HEK293 (cell line): ENCODE results near the gene YPEL4.

Experiments used
- CTCF ChIA-PET: fragments of 350-600 bp; formaldehyde crosslinking; extraction: SDS; loops from one replicate; lab custom pipeline; 2021; ENCODE audit warnings: antibody characterized with exemption; lab: Yijun Ruan, JAX
- POLR2A ChIA-PET: fragments of 300-600 bp; formaldehyde crosslinking; extraction: SDS; loops from one replicate; lab custom pipeline; 2020; ENCODE audit warnings: antibody characterized with exemption, inconsistent platforms; lab: Yijun Ruan, JAX
- H3K27ac ChIP-seq: fragments of 200-500 bp; sonication (Bioruptor generic); 2 replicates; pipeline ENCODE4 v1.5.1; 2014; ENCODE audit warnings: low read depth, low read length, control low read depth, inconsistent platforms; ENCODE audit errors: extremely low read depth
- H3K36me3 ChIP-seq, 2 experiments: fragments of 200-500 bp in 1 of 2; sonication (Bioruptor generic) in 1 of 2; 1 replicate in 1 of 2; 2 replicates in 1 of 2; pipeline ENCODE4 v1.5.1; 2014 to 2017; ENCODE audit warnings: inconsistent platforms in 2 of 2, low read length in 2 of 2; ENCODE audit not compliant: control insufficient read depth in 2 of 2, insufficient read depth in 1 of 2
- H3K4me1 ChIP-seq: fragments of 200-500 bp; sonication (Bioruptor generic); 2 replicates; pipeline ENCODE4 v1.5.1; 2014; ENCODE audit warnings: mild to moderate bottlenecking, low read length, inconsistent platforms; ENCODE audit not compliant: control insufficient read depth, insufficient read depth
- H3K4me3 ChIP-seq: 2 replicates; pipeline ENCODE4 v1.5.1; 2011; ENCODE audit warnings: low read depth, mild to moderate bottlenecking, control low read depth, low read length, moderate library complexity
- H3K9me3 ChIP-seq: fragments of 200-500 bp; sonication (Bioruptor generic); 2 replicates; pipeline ENCODE4 v1.5.1; 2014; ENCODE audit warnings: low read depth, low read length, inconsistent platforms; ENCODE audit not compliant: control insufficient read depth, insufficient read depth
- BCL11B ChIP-seq: fragments of 450-650 bp; formaldehyde crosslinking; IDR thresholded peaks from 2 replicates; pipeline ENCODE4 v1.5.1; 2016; ENCODE audit warnings: low read depth, missing biosample characterization, missing genetic modification characterization
- EGR2 ChIP-seq: fragments of 450-650 bp; formaldehyde crosslinking; IDR thresholded peaks from 2 replicates; pipeline ENCODE4 v1.5.1; 2016; ENCODE audit warnings: low read depth, missing biosample characterization, missing genetic modification characterization
- GLIS2 ChIP-seq: fragments of 450-650 bp; formaldehyde crosslinking; IDR thresholded peaks from 2 replicates; pipeline ENCODE4 v1.5.1; 2016; ENCODE audit warnings: missing biosample characterization, missing genetic modification characterization
- PATZ1 ChIP-seq: fragments of 450-650 bp; formaldehyde crosslinking; IDR thresholded peaks from 2 replicates; pipeline ENCODE4 v1.5.1; 2016; ENCODE audit warnings: missing biosample characterization, missing genetic modification characterization
- ZBTB10 ChIP-seq: fragments of 450-650 bp; formaldehyde crosslinking; IDR thresholded peaks from 2 replicates; pipeline ENCODE4 v1.5.1; 2016; ENCODE audit warnings: missing biosample characterization, missing genetic modification characterization
- ZFHX2 ChIP-seq: fragments of 450-650 bp; formaldehyde crosslinking; conservative IDR thresholded peaks from 2 replicates; pipeline ENCODE4 v1.5.1; 2016; ENCODE audit warnings: missing biosample characterization, missing genetic modification characterization
- ZIC2 ChIP-seq: fragments of 450-650 bp; formaldehyde crosslinking; IDR thresholded peaks from 2 replicates; pipeline ENCODE4 v1.5.1; 2016; ENCODE audit warnings: missing biosample characterization, missing genetic modification characterization
- ZNF138 ChIP-seq: fragments of 450-650 bp; formaldehyde crosslinking; IDR thresholded peaks from 2 replicates; pipeline ENCODE4 v1.5.1; 2016; ENCODE audit warnings: missing biosample characterization, missing genetic modification characterization, borderline replicate concordance
- ZNF155 ChIP-seq: fragments of 450-650 bp; formaldehyde crosslinking; IDR thresholded peaks from 2 replicates; pipeline ENCODE4 v1.5.1; 2016; ENCODE audit warnings: missing biosample characterization, missing genetic modification characterization
- ZNF280C ChIP-seq: fragments of 450-650 bp; formaldehyde crosslinking; IDR thresholded peaks from 2 replicates; pipeline ENCODE4 v1.5.1; 2016; ENCODE audit warnings: missing biosample characterization, missing genetic modification characterization
- ZNF335 ChIP-seq: fragments of 450-650 bp; formaldehyde crosslinking; conservative IDR thresholded peaks from 2 replicates; pipeline ENCODE4 v1.5.1; 2016; ENCODE audit warnings: missing biosample characterization, missing genetic modification characterization
- ZNF391 ChIP-seq: fragments of 450-650 bp; formaldehyde crosslinking; IDR thresholded peaks from 2 replicates; pipeline ENCODE4 v1.5.1; 2016; ENCODE audit warnings: low read depth, missing biosample characterization, missing genetic modification characterization, borderline replicate concordance
- ZNF48 ChIP-seq: fragments of 450-650 bp; formaldehyde crosslinking; IDR thresholded peaks from 2 replicates; pipeline ENCODE4 v1.5.1; 2016; ENCODE audit warnings: missing biosample characterization, missing genetic modification characterization
- ZNF529 ChIP-seq: fragments of 450-650 bp; formaldehyde crosslinking; IDR thresholded peaks from 2 replicates; pipeline ENCODE4 v1.5.1; 2017; ENCODE audit warnings: missing genetic modification characterization, missing biosample characterization; ENCODE audit not compliant: insufficient replicate concordance
- ZNF548 ChIP-seq: fragments of 450-650 bp; formaldehyde crosslinking; IDR thresholded peaks from 2 replicates; pipeline ENCODE4 v1.5.1; 2016; ENCODE audit warnings: missing biosample characterization, missing genetic modification characterization
- TF ChIP-seq, protein P1 (sequence below): fragments of 450-650 bp; formaldehyde crosslinking; IDR thresholded peaks from 2 replicates; pipeline ENCODE4 v1.5.1; 2017; ENCODE audit warnings: missing biosample characterization, missing genetic modification characterization
- TF ChIP-seq, protein P2 (sequence below): fragments of 450-650 bp; formaldehyde crosslinking; IDR thresholded peaks from 2 replicates; pipeline ENCODE4 v1.5.1; 2017; ENCODE audit warnings: missing biosample characterization, missing genetic modification characterization

The YPEL4 gene

DNA sequence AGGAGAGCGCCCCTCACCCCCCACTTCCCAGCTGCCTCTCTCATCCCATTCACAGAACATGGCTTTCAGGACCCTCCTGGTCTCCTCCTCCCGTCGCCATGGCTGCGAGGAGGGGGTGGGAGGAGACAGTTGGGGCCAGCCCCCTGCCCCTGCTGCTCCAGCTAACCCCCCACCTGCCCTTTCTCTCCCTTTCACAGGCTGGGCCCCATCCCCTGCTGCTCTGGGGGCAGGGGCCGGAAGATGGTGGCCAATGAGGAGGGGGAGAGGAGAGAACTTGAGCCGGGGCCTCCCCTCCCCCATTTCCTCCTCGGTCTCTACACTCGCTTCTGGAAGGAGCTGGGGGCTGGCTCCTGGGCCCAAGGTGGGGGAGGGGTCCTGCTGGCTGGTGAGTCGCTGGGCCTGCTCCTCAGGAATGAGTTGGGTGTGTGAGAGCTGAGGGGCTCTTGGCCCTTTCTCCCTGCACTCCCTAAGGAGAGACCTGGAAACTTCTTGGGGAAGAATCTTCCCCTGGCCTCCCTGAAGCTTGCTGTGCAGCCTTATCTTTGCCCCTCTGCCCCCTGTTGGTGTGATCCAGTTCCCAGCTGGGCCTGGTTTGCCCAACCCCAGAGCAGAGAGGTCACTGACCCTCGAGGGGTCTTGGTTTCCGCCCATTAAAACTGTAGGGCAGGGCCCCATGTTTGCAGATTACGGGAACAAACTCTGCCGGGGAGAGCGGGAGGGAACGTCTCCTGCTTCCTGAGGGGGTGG, 10.2 kb downstream of the YPEL4 start (continued):
- TF ChIP-seq, protein P1, sequence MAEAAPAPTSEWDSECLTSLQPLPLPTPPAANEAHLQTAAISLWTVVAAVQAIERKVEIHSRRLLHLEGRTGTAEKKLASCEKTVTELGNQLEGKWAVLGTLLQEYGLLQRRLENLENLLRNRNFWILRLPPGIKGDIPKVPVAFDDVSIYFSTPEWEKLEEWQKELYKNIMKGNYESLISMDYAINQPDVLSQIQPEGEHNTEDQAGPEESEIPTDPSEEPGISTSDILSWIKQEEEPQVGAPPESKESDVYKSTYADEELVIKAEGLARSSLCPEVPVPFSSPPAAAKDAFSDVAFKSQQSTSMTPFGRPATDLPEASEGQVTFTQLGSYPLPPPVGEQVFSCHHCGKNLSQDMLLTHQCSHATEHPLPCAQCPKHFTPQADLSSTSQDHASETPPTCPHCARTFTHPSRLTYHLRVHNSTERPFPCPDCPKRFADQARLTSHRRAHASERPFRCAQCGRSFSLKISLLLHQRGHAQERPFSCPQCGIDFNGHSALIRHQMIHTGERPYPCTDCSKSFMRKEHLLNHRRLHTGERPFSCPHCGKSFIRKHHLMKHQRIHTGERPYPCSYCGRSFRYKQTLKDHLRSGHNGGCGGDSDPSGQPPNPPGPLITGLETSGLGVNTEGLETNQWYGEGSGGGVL (tag by site-specific recombination): peak; percentile 85
- TF ChIP-seq ZIC2 (tag by site-specific recombination) (peak; percentile 91), ZNF280C (tag by site-specific recombination) (no peak)

- no peaks in the 10 kb centered on the region; the same call in 1 of the 2 replicates for H3K4me1 ChIP-seq
- TF ChIP-seq ZNF155 (tag by site-specific recombination) (no peak), BCL11B (tag by site-specific recombination) (no peak), ZNF391 (tag by site-specific recombination) (0 out of 2 replicates have a peak, but pooled peaks have one; percentile 27), ZBTB10 (peak; percentile 75), ZNF548 (no peak), PATZ1 (tag by site-specific recombination) (peak; percentile 62), ZNF529 (tag by site-specific recombination) (no peak), ZNF48 (tag by site-specific recombination) (no peak), GLIS2 (tag by site-specific recombination) (peak; percentile 53; the same call in 1 of the 2 replicates), ZNF138 (tag by site-specific recombination) (no peak), ZFHX2 (tag by site-specific recombination) (peak; percentile 86), EGR2 (tag by site-specific recombination) (peak; percentile 72; the same call in 1 of the 2 replicates), ZNF335 (tag by site-specific recombination) (0 out of 2 replicates have a peak, but pooled peaks have one; percentile 10)
- TF ChIP-seq, protein P2, sequence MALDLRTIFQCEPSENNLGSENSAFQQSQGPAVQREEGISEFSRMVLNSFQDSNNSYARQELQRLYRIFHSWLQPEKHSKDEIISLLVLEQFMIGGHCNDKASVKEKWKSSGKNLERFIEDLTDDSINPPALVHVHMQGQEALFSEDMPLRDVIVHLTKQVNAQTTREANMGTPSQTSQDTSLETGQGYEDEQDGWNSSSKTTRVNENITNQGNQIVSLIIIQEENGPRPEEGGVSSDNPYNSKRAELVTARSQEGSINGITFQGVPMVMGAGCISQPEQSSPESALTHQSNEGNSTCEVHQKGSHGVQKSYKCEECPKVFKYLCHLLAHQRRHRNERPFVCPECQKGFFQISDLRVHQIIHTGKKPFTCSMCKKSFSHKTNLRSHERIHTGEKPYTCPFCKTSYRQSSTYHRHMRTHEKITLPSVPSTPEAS (tag by site-specific recombination): peak; percentile 85
- peak overlapping the region; percentile 70 for H3K4me3 ChIP-seq
- H3K36me3 ChIP-seq: no peaks in the 10 kb centered on the region
- ChIA-PET CTCF (interaction anchor here (0.7 to 8.6 kb wide), 5 partner anchors 20 to 182 kb away, joined by 3 to 183 read pairs (median 3); partner anchors contain the start of gene UBE2L6), POLR2A (interaction anchor here (1.1 to 1.4 kb wide), 2 partner anchors 9 to 11 kb away, joined by 3 read pairs; partner anchors contain the start of gene YPEL4)
- peak overlapping the region; percentile 62; the same call in 1 of the 2 replicates for H3K27ac ChIP-seq
- no peaks in the 10 kb centered on the region for H3K9me3 ChIP-seq
Measured at GRCh38 chr11:57638811-57639320, 10.8 kb downstream of the YPEL4 start.
